Astrocyte (in vitro differentiated cells and primary cell): ENCODE measurements around the gene NKAIN1. TPM values are rescaled to one million over a fixed set of nuclear protein-coding genes. Genes with fewer than 3 reads are reported as not detected.

Source experiments
- DNase-seq: peaks from one replicate; pipeline ENCODE4 v3.0.0-alpha.2; 2010; ENCODE audit warnings: low read depth
- FAIRE-seq: peaks from 2 replicates; lab custom pipeline; 2011; peaks lifted over from hg19 to GRCh38; lab: Jason Lieb, UNC
- H2AFZ ChIP-seq: 2 replicates; pipeline ENCODE4 v1.6.0; 2012; ENCODE audit warnings: low read depth, low read length, inconsistent platforms
- H3K27ac ChIP-seq: 2 replicates; pipeline ENCODE4 v1.5.1; 2011; ENCODE audit warnings: low read depth, low read length, inconsistent platforms
- H3K27me3 ChIP-seq: 2 replicates; pipeline ENCODE4 v1.6.0; 2011; ENCODE audit warnings: low read length, inconsistent platforms; ENCODE audit not compliant: insufficient read depth
- H3K36me3 ChIP-seq: 2 replicates; pipeline ENCODE4 v1.5.1; 2011; ENCODE audit warnings: low read length, inconsistent platforms; ENCODE audit not compliant: insufficient read depth
- H3K4me1 ChIP-seq: 2 replicates; pipeline ENCODE4 v1.5.1; 2011; ENCODE audit warnings: low read length, inconsistent platforms; ENCODE audit not compliant: insufficient read depth
- H3K4me2 ChIP-seq: 2 replicates; pipeline ENCODE4 v1.6.0; 2012; ENCODE audit warnings: low read length, inconsistent platforms
- H3K4me3 ChIP-seq: 2 replicates; pipeline ENCODE4 v1.5.1; 2011; ENCODE audit warnings: low read depth, mild to moderate bottlenecking, low read length, inconsistent platforms; ENCODE audit not compliant: insufficient read depth
- H3K79me2 ChIP-seq: 2 replicates; pipeline ENCODE4 v1.6.0; 2012; ENCODE audit warnings: mild to moderate bottlenecking, low read length, inconsistent platforms; ENCODE audit not compliant: insufficient read depth
- H3K9ac ChIP-seq: 2 replicates; pipeline ENCODE4 v1.6.0; 2012; ENCODE audit warnings: mild to moderate bottlenecking, low read length, inconsistent platforms
- H3K9me3 ChIP-seq: 2 replicates; pipeline ENCODE4 v1.5.1; 2012; ENCODE audit warnings: low read depth, mild to moderate bottlenecking, low read length, inconsistent platforms; ENCODE audit not compliant: insufficient read depth
- H4K20me1 ChIP-seq: 2 replicates; pipeline ENCODE4 v1.6.0; 2012; ENCODE audit warnings: low read length, inconsistent platforms; ENCODE audit not compliant: insufficient read depth
- H3K27ac Mint-ChIP-seq: one replicate; pipeline ENCODE4 v1.8.0; 2021; ENCODE audit warnings: mild to moderate bottlenecking, mixed read lengths; ENCODE audit not compliant: unreplicated experiment
- H3K27me3 Mint-ChIP-seq: one replicate; pipeline ENCODE4 v1.8.0; 2021; ENCODE audit warnings: low read depth, mixed read lengths; ENCODE audit not compliant: unreplicated experiment
- H3K36me3 Mint-ChIP-seq: one replicate; pipeline ENCODE4 v1.8.0; 2021; ENCODE audit warnings: low read depth, mixed read lengths; ENCODE audit not compliant: unreplicated experiment
- H3K4me1 Mint-ChIP-seq: one replicate; pipeline ENCODE4 v1.8.0; 2021; ENCODE audit warnings: low read depth, mixed read lengths; ENCODE audit not compliant: unreplicated experiment
- H3K4me3 Mint-ChIP-seq: one replicate; pipeline ENCODE4 v1.8.0; 2021; ENCODE audit warnings: mild to moderate bottlenecking, moderate library complexity, mixed read lengths; ENCODE audit not compliant: unreplicated experiment
- H3K9me3 Mint-ChIP-seq: one replicate; pipeline ENCODE4 v1.8.0; 2021; ENCODE audit warnings: mild to moderate bottlenecking, mixed read lengths; ENCODE audit not compliant: unreplicated experiment
- EZH2 ChIP-seq: IDR thresholded peaks from 2 replicates; pipeline ENCODE4 v1.6.1; 2012; ENCODE audit warnings: mild to moderate bottlenecking, low read length, inconsistent platforms; ENCODE audit not compliant: insufficient read depth
- total RNA-seq: library from RNA; stranded (reverse); gene quantifications from 2 replicates; pipeline ENCODE4 v1.2.1, GENCODE V29; 2021
- TF ChIP-seq, protein P1 (sequence below): IDR thresholded peaks from 2 replicates; pipeline ENCODE4 v1.5.1; 2011; ENCODE audit warnings: low read depth, mild to moderate bottlenecking, inconsistent platforms, low read length, moderate library complexity; ENCODE audit not compliant: insufficient read depth

Gene NKAIN1
- total RNA-seq, 1 donor from 2014 or later: 5.6 TPM

DNA sequence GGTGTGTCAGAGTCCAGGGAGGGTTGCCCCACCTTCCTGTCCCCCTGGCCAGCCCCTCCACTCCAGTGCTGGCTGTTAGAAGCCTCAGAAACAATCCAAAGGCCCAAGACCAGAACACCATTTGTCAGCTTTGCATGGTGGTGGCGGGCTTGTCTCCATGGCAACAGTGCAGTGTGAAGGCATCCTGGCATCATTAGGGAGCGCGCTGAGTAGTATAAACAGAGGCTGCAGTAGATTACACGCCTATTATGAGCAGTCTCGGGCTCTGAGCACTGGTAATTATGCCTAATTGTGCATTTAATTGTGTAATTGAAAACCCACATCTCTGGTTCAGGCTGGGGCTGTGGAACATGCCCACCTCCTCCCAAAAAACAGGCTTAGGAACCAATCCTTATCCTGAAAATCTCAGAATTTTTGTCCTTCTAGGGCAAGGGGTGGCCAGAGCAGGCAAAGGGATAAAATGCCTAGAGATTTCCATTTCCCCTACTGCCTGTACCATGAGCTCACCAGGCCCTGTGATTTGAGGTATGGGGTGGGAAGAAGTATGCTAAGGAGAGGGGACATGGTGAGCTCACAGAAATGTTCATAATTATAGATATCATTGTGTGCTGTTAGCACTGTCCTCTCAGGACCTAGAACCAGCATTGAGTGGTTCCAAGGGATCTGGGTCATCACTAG is 11.7 kb downstream of the NKAIN1 start:
- Histone ChIP-seq H3K79me2 (no peaks in the 10 kb centered on the region), H3K36me3 (no peaks in the 10 kb centered on the region), H3K27ac (no peak overlapping the region), H3K4me1 (no peaks in the 10 kb centered on the region), H3K4me3 (no peak overlapping the region), H3K9me3 (no peaks in the 10 kb centered on the region), H4K20me1 (no peaks in the 10 kb centered on the region), H3K9ac (no peak overlapping the region), H3K27me3 (peaks cover 17% of the 10 kb centered on the region), H2AFZ (no peak overlapping the region), H3K4me2 (no peak overlapping the region)
- FAIRE-seq (no peak), DNase-seq (peak; percentile 12)
- TF ChIP-seq EZH2: no peak
- TF ChIP-seq, protein P1, sequence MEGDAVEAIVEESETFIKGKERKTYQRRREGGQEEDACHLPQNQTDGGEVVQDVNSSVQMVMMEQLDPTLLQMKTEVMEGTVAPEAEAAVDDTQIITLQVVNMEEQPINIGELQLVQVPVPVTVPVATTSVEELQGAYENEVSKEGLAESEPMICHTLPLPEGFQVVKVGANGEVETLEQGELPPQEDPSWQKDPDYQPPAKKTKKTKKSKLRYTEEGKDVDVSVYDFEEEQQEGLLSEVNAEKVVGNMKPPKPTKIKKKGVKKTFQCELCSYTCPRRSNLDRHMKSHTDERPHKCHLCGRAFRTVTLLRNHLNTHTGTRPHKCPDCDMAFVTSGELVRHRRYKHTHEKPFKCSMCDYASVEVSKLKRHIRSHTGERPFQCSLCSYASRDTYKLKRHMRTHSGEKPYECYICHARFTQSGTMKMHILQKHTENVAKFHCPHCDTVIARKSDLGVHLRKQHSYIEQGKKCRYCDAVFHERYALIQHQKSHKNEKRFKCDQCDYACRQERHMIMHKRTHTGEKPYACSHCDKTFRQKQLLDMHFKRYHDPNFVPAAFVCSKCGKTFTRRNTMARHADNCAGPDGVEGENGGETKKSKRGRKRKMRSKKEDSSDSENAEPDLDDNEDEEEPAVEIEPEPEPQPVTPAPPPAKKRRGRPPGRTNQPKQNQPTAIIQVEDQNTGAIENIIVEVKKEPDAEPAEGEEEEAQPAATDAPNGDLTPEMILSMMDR: no peak
- H3K36me3 Mint-ChIP-seq: peaks cover 3% of the 10 kb centered on the region
- H3K27me3 Mint-ChIP-seq: peaks cover 24% of the 10 kb centered on the region
- no peak overlapping the region for H3K4me3 Mint-ChIP-seq
- no peaks in the 10 kb centered on the region for H3K9me3 Mint-ChIP-seq
- H3K27ac Mint-ChIP-seq: no peak overlapping the region
- H3K4me1 Mint-ChIP-seq: no peaks in the 10 kb centered on the region

- Histone ChIP-seq H3K27ac (no peak overlapping the region), H3K36me3 (no peaks in the 10 kb centered on the region), H3K4me3 (no peak overlapping the region), H3K9ac (no peak overlapping the region), H4K20me1 (no peaks in the 10 kb centered on the region), H3K4me2 (no peak overlapping the region), H3K4me1 (no peaks in the 10 kb centered on the region), H3K27me3 (peaks cover 17% of the 10 kb centered on the region), H2AFZ (no peak overlapping the region), H3K79me2 (no peaks in the 10 kb centered on the region), H3K9me3 (no peaks in the 10 kb centered on the region)
- H3K27me3 Mint-ChIP-seq: peaks cover 22% of the 10 kb centered on the region
- no peaks in the 10 kb centered on the region for H3K9me3 Mint-ChIP-seq
- FAIRE-seq: no peak
- DNase-seq: no peak
- H3K36me3 Mint-ChIP-seq: peaks cover 3% of the 10 kb centered on the region
- no peak for TF ChIP-seq EZH2
- TF ChIP-seq, protein P1: no peak
- H3K27ac Mint-ChIP-seq: no peak overlapping the region
- H3K4me1 Mint-ChIP-seq: no peaks in the 10 kb centered on the region
- no peak overlapping the region for H3K4me3 Mint-ChIP-seq
Observed at GRCh38 chr1:31224068-31224467, 15.6 kb downstream of the NKAIN1 start.

GRCh38 chr1:31222176-31222575 is 17.5 kb downstream of the NKAIN1 start:
- H2AFZ ChIP-seq: no peak overlapping the region
- no peaks in the 10 kb centered on the region for H4K20me1 ChIP-seq
- H3K4me3 Mint-ChIP-seq: no peak overlapping the region
- no peaks in the 10 kb centered on the region for H3K9me3 Mint-ChIP-seq
- no peaks in the 10 kb centered on the region for H3K4me1 ChIP-seq
- H3K4me1 Mint-ChIP-seq: peaks cover 3% of the 10 kb centered on the region
- peaks cover 16% of the 10 kb centered on the region for H3K27me3 Mint-ChIP-seq
- H3K27ac ChIP-seq: no peak overlapping the region
- no peak overlapping the region for H3K9ac ChIP-seq
- H3K36me3 Mint-ChIP-seq: peaks cover 1% of the 10 kb centered on the region
- H3K9me3 ChIP-seq: no peaks in the 10 kb centered on the region
- TF ChIP-seq, protein P1: no peak
- no peak for TF ChIP-seq EZH2
- FAIRE-seq (no peak), DNase-seq (no peak)
- no peaks in the 10 kb centered on the region for H3K79me2 ChIP-seq
- H3K4me3 ChIP-seq: no peak overlapping the region
- H3K4me2 ChIP-seq: no peak overlapping the region
- no peaks in the 10 kb centered on the region for H3K36me3 ChIP-seq
- no peak overlapping the region for H3K27ac Mint-ChIP-seq
- peaks cover 16% of the 10 kb centered on the region for H3K27me3 ChIP-seq
